Astrocyte (in vitro differentiated cells and primary cell): ENCODE measurements around the gene DNAAF2. TPM values are rescaled to one million over a fixed set of nuclear protein-coding genes. Genes with fewer than 3 reads are reported as not detected.
A peak's percentile ranks its signal among the peaks of the same experiment; 100 is the strongest.
"Not testable (repeated sequence)": the region's sequence is repeated elsewhere in the genome, so short reads cannot be mapped to it uniquely, and the experiment has no call there.

Source experiments
- DNase-seq: peaks from one replicate; pipeline ENCODE4 v3.0.0-alpha.2; 2010; ENCODE audit warnings: low read depth
- FAIRE-seq: peaks from 2 replicates; lab custom pipeline; 2011; peaks lifted over from hg19 to GRCh38; lab: Jason Lieb, UNC
- H2AFZ ChIP-seq: 2 replicates; pipeline ENCODE4 v1.6.0; 2012; ENCODE audit warnings: low read depth, low read length, inconsistent platforms
- H3K27ac ChIP-seq: 2 replicates; pipeline ENCODE4 v1.5.1; 2011; ENCODE audit warnings: low read depth, low read length, inconsistent platforms
- H3K27me3 ChIP-seq: 2 replicates; pipeline ENCODE4 v1.6.0; 2011; ENCODE audit warnings: low read length, inconsistent platforms; ENCODE audit not compliant: insufficient read depth
- H3K36me3 ChIP-seq: 2 replicates; pipeline ENCODE4 v1.5.1; 2011; ENCODE audit warnings: low read length, inconsistent platforms; ENCODE audit not compliant: insufficient read depth
- H3K4me1 ChIP-seq: 2 replicates; pipeline ENCODE4 v1.5.1; 2011; ENCODE audit warnings: low read length, inconsistent platforms; ENCODE audit not compliant: insufficient read depth
- H3K4me2 ChIP-seq: 2 replicates; pipeline ENCODE4 v1.6.0; 2012; ENCODE audit warnings: low read length, inconsistent platforms
- H3K4me3 ChIP-seq: 2 replicates; pipeline ENCODE4 v1.5.1; 2011; ENCODE audit warnings: low read depth, mild to moderate bottlenecking, low read length, inconsistent platforms; ENCODE audit not compliant: insufficient read depth
- H3K79me2 ChIP-seq: 2 replicates; pipeline ENCODE4 v1.6.0; 2012; ENCODE audit warnings: mild to moderate bottlenecking, low read length, inconsistent platforms; ENCODE audit not compliant: insufficient read depth
- H3K9ac ChIP-seq: 2 replicates; pipeline ENCODE4 v1.6.0; 2012; ENCODE audit warnings: mild to moderate bottlenecking, low read length, inconsistent platforms
- H3K9me3 ChIP-seq: 2 replicates; pipeline ENCODE4 v1.5.1; 2012; ENCODE audit warnings: low read depth, mild to moderate bottlenecking, low read length, inconsistent platforms; ENCODE audit not compliant: insufficient read depth
- H4K20me1 ChIP-seq: 2 replicates; pipeline ENCODE4 v1.6.0; 2012; ENCODE audit warnings: low read length, inconsistent platforms; ENCODE audit not compliant: insufficient read depth
- H3K27ac Mint-ChIP-seq: one replicate; pipeline ENCODE4 v1.8.0; 2021; ENCODE audit warnings: mild to moderate bottlenecking, mixed read lengths; ENCODE audit not compliant: unreplicated experiment
- H3K27me3 Mint-ChIP-seq: one replicate; pipeline ENCODE4 v1.8.0; 2021; ENCODE audit warnings: low read depth, mixed read lengths; ENCODE audit not compliant: unreplicated experiment
- H3K36me3 Mint-ChIP-seq: one replicate; pipeline ENCODE4 v1.8.0; 2021; ENCODE audit warnings: low read depth, mixed read lengths; ENCODE audit not compliant: unreplicated experiment
- H3K4me1 Mint-ChIP-seq: one replicate; pipeline ENCODE4 v1.8.0; 2021; ENCODE audit warnings: low read depth, mixed read lengths; ENCODE audit not compliant: unreplicated experiment
- H3K4me3 Mint-ChIP-seq: one replicate; pipeline ENCODE4 v1.8.0; 2021; ENCODE audit warnings: mild to moderate bottlenecking, moderate library complexity, mixed read lengths; ENCODE audit not compliant: unreplicated experiment
- H3K9me3 Mint-ChIP-seq: one replicate; pipeline ENCODE4 v1.8.0; 2021; ENCODE audit warnings: mild to moderate bottlenecking, mixed read lengths; ENCODE audit not compliant: unreplicated experiment
- EZH2 ChIP-seq: IDR thresholded peaks from 2 replicates; pipeline ENCODE4 v1.6.1; 2012; ENCODE audit warnings: mild to moderate bottlenecking, low read length, inconsistent platforms; ENCODE audit not compliant: insufficient read depth
- total RNA-seq: library from RNA; stranded (reverse); gene quantifications from 2 replicates; pipeline ENCODE4 v1.2.1, GENCODE V29; 2021
- TF ChIP-seq, protein P1 (sequence below): IDR thresholded peaks from 2 replicates; pipeline ENCODE4 v1.5.1; 2011; ENCODE audit warnings: low read depth, mild to moderate bottlenecking, inconsistent platforms, low read length, moderate library complexity; ENCODE audit not compliant: insufficient read depth

Gene DNAAF2
- total RNA-seq, 1 donor from 2014 or later, result 10.7 TPM

DNA sequence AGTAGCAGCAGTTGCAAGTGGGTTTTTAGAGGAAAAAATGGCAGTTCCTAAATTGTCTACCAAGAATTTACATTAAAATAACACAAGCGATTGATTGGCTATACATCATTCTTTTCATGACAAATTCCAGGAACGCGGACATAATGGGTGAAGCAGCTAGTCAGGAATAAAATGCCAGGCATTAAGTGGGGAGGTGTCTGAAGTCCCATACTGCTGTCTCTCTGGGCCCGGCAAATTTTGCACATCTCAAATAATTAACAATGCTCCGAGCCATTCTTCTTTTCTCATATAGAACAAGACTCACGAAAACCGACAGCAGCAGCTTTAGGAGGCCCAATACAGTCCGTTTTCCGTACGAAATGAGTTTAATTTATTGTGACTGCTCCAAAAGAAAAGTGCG is 15.3 kb downstream of the DNAAF2 start:
- peaks cover 13% of the 10 kb centered on the region for H3K36me3 ChIP-seq
- H3K27me3 ChIP-seq, result no peaks in the 10 kb centered on the region
- TF ChIP-seq, protein P1, sequence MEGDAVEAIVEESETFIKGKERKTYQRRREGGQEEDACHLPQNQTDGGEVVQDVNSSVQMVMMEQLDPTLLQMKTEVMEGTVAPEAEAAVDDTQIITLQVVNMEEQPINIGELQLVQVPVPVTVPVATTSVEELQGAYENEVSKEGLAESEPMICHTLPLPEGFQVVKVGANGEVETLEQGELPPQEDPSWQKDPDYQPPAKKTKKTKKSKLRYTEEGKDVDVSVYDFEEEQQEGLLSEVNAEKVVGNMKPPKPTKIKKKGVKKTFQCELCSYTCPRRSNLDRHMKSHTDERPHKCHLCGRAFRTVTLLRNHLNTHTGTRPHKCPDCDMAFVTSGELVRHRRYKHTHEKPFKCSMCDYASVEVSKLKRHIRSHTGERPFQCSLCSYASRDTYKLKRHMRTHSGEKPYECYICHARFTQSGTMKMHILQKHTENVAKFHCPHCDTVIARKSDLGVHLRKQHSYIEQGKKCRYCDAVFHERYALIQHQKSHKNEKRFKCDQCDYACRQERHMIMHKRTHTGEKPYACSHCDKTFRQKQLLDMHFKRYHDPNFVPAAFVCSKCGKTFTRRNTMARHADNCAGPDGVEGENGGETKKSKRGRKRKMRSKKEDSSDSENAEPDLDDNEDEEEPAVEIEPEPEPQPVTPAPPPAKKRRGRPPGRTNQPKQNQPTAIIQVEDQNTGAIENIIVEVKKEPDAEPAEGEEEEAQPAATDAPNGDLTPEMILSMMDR, result no peak
- TF ChIP-seq EZH2, result no peak
- H3K4me1 ChIP-seq, result peaks cover 38% of the 10 kb centered on the region
- no peaks in the 10 kb centered on the region for H3K9me3 Mint-ChIP-seq
- FAIRE-seq (no peak), DNase-seq (no peak)
- H3K27ac Mint-ChIP-seq, result peak overlapping the region; percentile 98
- peak overlapping the region; percentile 98 for H3K9ac ChIP-seq
- no peak overlapping the region for H2AFZ ChIP-seq
- peaks cover 30% of the 10 kb centered on the region for H3K4me1 Mint-ChIP-seq
- peak overlapping the region; percentile 98 for H3K4me3 ChIP-seq
- peaks cover 67% of the 10 kb centered on the region for H4K20me1 ChIP-seq
- peak overlapping the region; percentile 98 for H3K27ac ChIP-seq
- H3K27me3 Mint-ChIP-seq, result no peaks in the 10 kb centered on the region
- H3K79me2 ChIP-seq, result peaks cover 76% of the 10 kb centered on the region
- H3K4me3 Mint-ChIP-seq, result peak overlapping the region; percentile 98
- peak overlapping the region; percentile 99 for H3K4me2 ChIP-seq
- no peaks in the 10 kb centered on the region for H3K9me3 ChIP-seq
- peaks cover 9% of the 10 kb centered on the region for H3K36me3 Mint-ChIP-seq

DNA sequence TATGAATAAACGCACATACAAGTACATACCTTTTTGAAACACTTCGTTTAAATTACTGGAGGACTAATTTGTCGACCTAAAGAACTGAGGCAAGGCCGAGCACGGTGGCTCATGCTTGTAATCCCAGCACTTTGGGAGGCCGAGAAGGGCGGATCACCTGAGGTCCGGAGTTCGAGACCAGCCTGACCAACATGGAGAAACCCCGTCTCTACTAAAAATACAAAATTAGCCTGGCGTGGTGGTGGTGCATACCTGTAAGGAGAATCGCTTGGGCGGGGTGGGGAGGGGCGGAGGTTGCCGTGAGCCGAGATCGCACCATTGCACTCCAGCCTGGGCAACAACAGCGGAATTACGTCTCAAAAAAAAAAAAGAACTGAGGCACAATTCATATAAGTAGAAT is 15.8 kb downstream of the DNAAF2 start:
- peaks cover 30% of the 10 kb centered on the region for H3K4me1 Mint-ChIP-seq

DNA sequence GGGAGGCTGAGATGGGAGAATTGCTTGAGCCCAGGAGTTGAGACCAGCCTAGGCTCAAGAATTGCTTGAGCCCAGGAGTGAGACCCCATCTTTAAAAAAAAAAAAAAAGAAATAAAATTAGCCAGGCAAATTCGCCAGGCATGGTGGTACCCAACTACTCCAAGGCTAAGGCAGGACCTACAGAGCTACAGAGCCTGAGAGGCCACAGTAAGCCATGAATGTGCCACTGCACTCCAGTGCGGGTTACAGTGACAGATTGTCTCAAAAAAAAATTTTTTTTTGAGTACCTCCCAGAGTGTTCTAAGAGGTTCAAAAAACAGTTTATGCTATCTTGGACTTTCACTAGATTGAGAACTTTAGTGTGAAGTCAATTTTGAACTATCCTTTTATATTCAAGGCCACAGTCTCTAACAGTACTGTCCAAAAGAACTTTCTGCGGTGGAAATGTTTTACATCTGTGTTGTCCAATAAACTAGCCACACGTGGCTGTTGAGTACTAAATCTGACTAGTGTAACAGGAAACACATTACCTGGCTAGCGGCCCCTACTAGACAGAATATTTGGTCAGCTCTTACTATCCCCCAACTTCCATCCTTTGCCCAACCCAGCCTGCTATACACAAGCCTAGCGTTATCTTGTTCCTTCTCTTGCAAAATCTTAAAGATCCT is 17.1 kb downstream of the DNAAF2 start:
- peak overlapping the region; percentile 3 for H3K27ac ChIP-seq
- H3K4me2 ChIP-seq, result peak overlapping the region; percentile 99
- H3K9ac ChIP-seq, result no peak overlapping the region

More for the DNA sequence above, 15.8 kb downstream of the DNAAF2 start:
- not testable (repeated sequence) for FAIRE-seq, H3K27me3 ChIP-seq, H2AFZ ChIP-seq, H3K9me3 Mint-ChIP-seq, H3K27me3 Mint-ChIP-seq, DNase-seq, H3K9me3 ChIP-seq, H3K36me3 Mint-ChIP-seq
- peak overlapping the region; percentile 98 for H3K4me3 ChIP-seq
- H3K79me2 ChIP-seq, result peaks cover 71% of the 10 kb centered on the region
- Mint-ChIP-seq H3K4me3 (peak overlapping the region; percentile 98), H3K27ac (peak overlapping the region; percentile 98)
- peak overlapping the region; percentile 99 for H3K4me2 ChIP-seq
- H3K4me1 ChIP-seq, result peaks cover 37% of the 10 kb centered on the region
- peaks cover 13% of the 10 kb centered on the region for H3K36me3 ChIP-seq
- peak overlapping the region; percentile 98 for H3K27ac ChIP-seq
- H3K9ac ChIP-seq, result peak overlapping the region; percentile 98
- peaks cover 64% of the 10 kb centered on the region for H4K20me1 ChIP-seq

More for the DNA sequence above, 17.1 kb downstream of the DNAAF2 start:
- H3K36me3 Mint-ChIP-seq, result peaks cover 9% of the 10 kb centered on the region
- Histone ChIP-seq H2AFZ (no peak overlapping the region), H3K9me3 (no peaks in the 10 kb centered on the region), H3K79me2 (peaks cover 66% of the 10 kb centered on the region), H3K27me3 (no peaks in the 10 kb centered on the region), H3K4me1 (peaks cover 31% of the 10 kb centered on the region), H4K20me1 (peaks cover 51% of the 10 kb centered on the region), H3K4me3 (peak overlapping the region; percentile 15), H3K36me3 (peaks cover 13% of the 10 kb centered on the region)
- H3K4me1 Mint-ChIP-seq, result peaks cover 25% of the 10 kb centered on the region
- DNase-seq (no peak), FAIRE-seq (no peak)
- H3K27me3 Mint-ChIP-seq, result no peaks in the 10 kb centered on the region
- peak overlapping the region; percentile 98 for H3K4me3 Mint-ChIP-seq
- no peak for TF ChIP-seq EZH2
- TF ChIP-seq, protein P1, result no peak
- H3K27ac Mint-ChIP-seq, result peak overlapping the region; percentile 82
- no peaks in the 10 kb centered on the region for H3K9me3 Mint-ChIP-seq
